Endothelial cell of umbilical vein (primary cell): ENCODE results near the gene EDEM2. TPM values are rescaled to one million over a fixed set of nuclear protein-coding genes. Genes with fewer than 3 reads are reported as not detected.

Experiments used
- BruUV-seq: library from RNA; stranded (reverse); fragments of 400-500 nt; replicated peaks from 2 replicates; lab custom pipeline; 2021; lab: Mats Ljungman, UMichigan
- CTCF ChIA-PET: fragments of 300-600, 350-600 bp; sonication (Branson Sonifier 250); formaldehyde crosslinking; loops from one replicate; lab custom pipeline; 2021; ENCODE audit warnings: antibody characterized with exemption, inconsistent platforms; lab: Charles Lee
- POLR2A ChIA-PET: fragments of 300-600, 350-600 bp; sonication (Branson Sonifier 250); formaldehyde crosslinking; loops from one replicate; lab custom pipeline; 2021; ENCODE audit warnings: antibody characterized with exemption, inconsistent platforms; lab: Charles Lee
- DNase-seq: peaks from one replicate; pipeline ENCODE4 v3.0.0-alpha.2; 2011; ENCODE audit warnings: low read depth, low spot score
- FAIRE-seq: peaks from 2 replicates; lab custom pipeline; 2011; peaks lifted over from hg19 to GRCh38; lab: Jason Lieb, UNC
- H2AFZ ChIP-seq: 2 replicates; pipeline ENCODE4 v1.6.0; 2012; ENCODE audit warnings: low read depth, low read length, control low read depth, inconsistent platforms
- H3K27ac ChIP-seq: 2 replicates; pipeline ENCODE4 v1.5.1; 2011; ENCODE audit warnings: low read depth, mild to moderate bottlenecking, control low read depth, low read length, moderate library complexity; ENCODE audit not compliant: insufficient read depth
- H3K27me3 ChIP-seq, 2 experiments: 2 replicates each; pipeline versions ENCODE4 v1.6.0 to v1.6.1; 2011; ENCODE audit warnings: low read length in 2 of 2, mixed read lengths in 1 of 2; ENCODE audit not compliant: control insufficient read depth in 2 of 2, insufficient read depth in 2 of 2
- H3K36me3 ChIP-seq, 2 experiments: 2 replicates in 1 of 2; 3 replicates in 1 of 2; pipeline ENCODE4 v1.5.1; 2011; ENCODE audit warnings: low read length in 2 of 2, mild to moderate bottlenecking in 1 of 2, moderate library complexity in 1 of 2; ENCODE audit not compliant: control insufficient read depth in 2 of 2, insufficient read depth in 2 of 2; ENCODE audit errors: extremely low read depth in 1 of 2
- H3K4me1 ChIP-seq: 3 replicates; pipeline ENCODE4 v1.5.1; 2011; ENCODE audit warnings: mild to moderate bottlenecking, low read length; ENCODE audit not compliant: control insufficient read depth, insufficient read depth; ENCODE audit errors: extremely low read depth
- H3K4me2 ChIP-seq: 2 replicates; pipeline ENCODE4 v1.6.1; 2011; ENCODE audit warnings: low read length, control low read depth, mixed read lengths; ENCODE audit not compliant: insufficient read depth
- H3K4me3 ChIP-seq, 3 experiments: fragments of 200-600 bp in 1 of 3; sonication (generic), shearing (Covaris generic) in 1 of 3; replicated peaks in 1 of 3; 2 replicates each; pipeline ENCODE4 v1.5.1; 2011 to 2016; ENCODE audit warnings: control low read depth in 3 of 3, low read length in 3 of 3, mild to moderate bottlenecking in 2 of 3, inconsistent platforms in 1 of 3, low read depth in 1 of 3, moderate library complexity in 1 of 3; ENCODE audit not compliant: insufficient read depth in 1 of 3
- H3K79me2 ChIP-seq: 2 replicates; pipeline ENCODE4 v1.6.0; 2012; ENCODE audit warnings: low read length, inconsistent platforms; ENCODE audit not compliant: control insufficient read depth, insufficient read depth
- H3K9ac ChIP-seq: replicated peaks from 2 replicates; pipeline ENCODE3; 2011; ENCODE audit warnings: low read length, control low read depth; ENCODE audit not compliant: insufficient read depth; ENCODE audit errors: extremely low read depth
- H3K9me1 ChIP-seq: replicated peaks from 3 replicates; pipeline ENCODE4 v1.6.0; 2011; ENCODE audit warnings: mild to moderate bottlenecking, low read length; ENCODE audit not compliant: control insufficient read depth, insufficient read depth; ENCODE audit errors: extremely low read depth
- H3K9me3 ChIP-seq: replicated peaks from 2 replicates; pipeline ENCODE4 v1.5.1; 2012; ENCODE audit warnings: low read length, inconsistent platforms; ENCODE audit not compliant: control insufficient read depth, insufficient read depth
- H4K20me1 ChIP-seq: replicated peaks from 2 replicates; pipeline ENCODE3; 2011; ENCODE audit warnings: mild to moderate bottlenecking, low read length; ENCODE audit not compliant: control insufficient read depth, insufficient read depth; ENCODE audit errors: extremely low read depth
- CTCF ChIP-seq, 2 donors: IDR thresholded peaks; 1 replicate in 1 of 2; 2 replicates in 1 of 2; pipeline ENCODE4 v1.5.1; 2011; ENCODE audit warnings: low read length in 2 of 2, mild to moderate bottlenecking in 2 of 2, moderate library complexity in 2 of 2, control low read depth in 1 of 2, inconsistent platforms in 1 of 2, low read depth in 1 of 2; ENCODE audit not compliant: insufficient read depth in 1 of 2; ENCODE audit errors: extremely low read depth in 1 of 2
- EZH2 ChIP-seq: IDR thresholded peaks from 2 replicates; pipeline ENCODE4 v1.6.1; 2012; ENCODE audit warnings: borderline replicate concordance, low read depth, mild to moderate bottlenecking, moderate library complexity, low read length, inconsistent platforms; ENCODE audit not compliant: severe bottlenecking
- FOS ChIP-seq: IDR thresholded peaks from 2 replicates; pipeline ENCODE4 v1.6.1; 2011; ENCODE audit warnings: mild to moderate bottlenecking, low read length, moderate library complexity, borderline replicate concordance; ENCODE audit not compliant: insufficient read depth
- GATA2 ChIP-seq: IDR thresholded peaks from 2 replicates; pipeline ENCODE4 v1.7.0; 2011; ENCODE audit warnings: low read depth, mild to moderate bottlenecking, moderate library complexity, mixed read lengths, low read length; ENCODE audit not compliant: insufficient read length, insufficient read depth
- JUN ChIP-seq: IDR thresholded peaks from 2 replicates; pipeline ENCODE4 v1.6.1; 2011; ENCODE audit warnings: borderline replicate concordance, low read depth; ENCODE audit not compliant: insufficient read length, insufficient read depth
- MAX ChIP-seq: IDR thresholded peaks from 2 replicates; pipeline ENCODE4 v1.6.1; 2011; ENCODE audit not compliant: insufficient read depth, insufficient read length
- MYC ChIP-seq: IDR thresholded peaks from one replicate; pipeline ENCODE4 v1.6.1; 2011; ENCODE audit warnings: mild to moderate bottlenecking, low read depth, low read length
- POLR2A ChIP-seq: IDR thresholded peaks from 2 replicates; pipeline ENCODE4 v1.6.1; 2012; ENCODE audit warnings: low read depth, mild to moderate bottlenecking, control low read depth, low read length
- POLR2AphosphoS5 ChIP-seq: IDR thresholded peaks from 2 replicates; pipeline ENCODE4 v1.6.1; 2012; ENCODE audit warnings: low read depth, mild to moderate bottlenecking, control low read depth, low read length, moderate library complexity; ENCODE audit not compliant: insufficient read depth
- dilution Hi-C: fragments of 300-500 bp; cut with MboI; formaldehyde crosslinking; loops from one replicate; pipeline ENCODE4 v1.15.0; 2019; ENCODE audit warnings: low sequenced_read_pairs; ENCODE audit not compliant: extremely low pct_ligation_motif_present
- intact Hi-C: fragments of 100-400 bp; cut with micrococcal nuclease; formaldehyde crosslinking; loops from one replicate; pipeline ENCODE4 v1.10.0; 2022
- polyA plus RNA-seq, 4 experiments: library from polyadenylated mRNA; depleted of rRNA in 3 of 4; stranded (reverse) in 3 of 4; unstranded in 1 of 4; fragments of >200 nt; gene quantifications; 2 replicates each; pipeline versions ENCODE4 v1.2.1 to v1.2.3, GENCODE V29; 2011 to 2012; ENCODE audit warnings: missing spikeins in 1 of 4
- total RNA-seq: library from RNA; stranded (reverse); gene quantifications from 2 replicates; pipeline ENCODE4 v1.2.3, GENCODE V29; 2021

Gene EDEM2
- total and polyA plus RNA-seq, 2 donors (not counting 3 experiments of a cell fraction or from before 2014, with no cell fraction given), result 29.1 to 39.5 TPM

- FAIRE-seq (no peak), DNase-seq (no peak)
- no peaks in the 10 kb centered on the region for H3K4me1 ChIP-seq
- no peaks in the 10 kb centered on the region for H3K9me3 ChIP-seq
- BruUV-seq, result no TSS peak
- POLR2A ChIA-PET, result no interaction called here
- H3K79me2 ChIP-seq, result no peaks in the 10 kb centered on the region
- CTCF ChIA-PET, result interaction anchor here (1.0 to 2.3 kb wide), 3 partner anchors 26 to 86 kb away, joined by 3 to 11 read pairs (median 6); no protein-coding TSS in a partner anchor
- peaks cover 11 to 12% of the 10 kb centered on the region in 2 experiments for H3K36me3 ChIP-seq
- TF ChIP-seq EZH2 (no peak), MYC (no peak), JUN (no peak), GATA2 (no peak), CTCF (IDR thresholded peaks at IDR 0.05; ENCODE audit: extremely low read depth in 1 of 2, insufficient read depth in 1 of 2, low read depth in 1 of 2, low read length in 2 of 2) (no peak), FOS (no peak), POLR2A (no peak), POLR2AphosphoS5 (no peak), MAX (no peak)
- H3K27me3 ChIP-seq, result no peaks in the 10 kb centered on the region
- no peak overlapping the region for H3K9ac ChIP-seq
- H3K9me1 ChIP-seq, result no peaks in the 10 kb centered on the region
- no peak overlapping the region for H3K4me2 ChIP-seq
- H3K27ac ChIP-seq, result no peak overlapping the region
- intact Hi-C loops (no loop called here), dilution Hi-C loops (no loop called here)
- no peak overlapping the region for H2AFZ ChIP-seq
- no peaks in the 10 kb centered on the region for H4K20me1 ChIP-seq
- H3K4me3 ChIP-seq, result no peak overlapping the region
These were observed 34.6 kb upstream of the EDEM2 start for GRCh38 chr20:35181731-35182130.
